WTC11 (cell line): ENCODE measurements around the gene WSB1. TPM values are rescaled to one million over a fixed set of nuclear protein-coding genes. Genes with fewer than 3 reads are reported as not detected.
A peak's percentile ranks its signal among the peaks of the same experiment; 100 is the strongest.

Experiments used
- ATAC-seq: fragments of 200-7000 bp; cut with Tn5 transposase; 2 replicates; pipeline ENCODE4 v1.10.0; 2021; ENCODE audit warnings: mild to moderate bottlenecking, moderate library complexity
- CTCF ChIA-PET: fragments of 300-600 bp; sonication (Branson Sonifier 250); formaldehyde crosslinking; loops from one replicate; lab custom pipeline; 2021; ENCODE audit warnings: antibody characterized with exemption; lab: Charles Lee
- POLR2A ChIA-PET: fragments of 350-600 bp; sonication (Branson Sonifier 250); formaldehyde crosslinking; loops from one replicate; lab custom pipeline; 2021; ENCODE audit warnings: antibody characterized with exemption; lab: Charles Lee
- DNase-seq: peaks from one replicate; pipeline ENCODE4 v3.0.0; 2021; ENCODE audit warnings: low spot score
- H3K27ac Mint-ChIP-seq: 2 replicates; pipeline ENCODE4 v1.8.0; 2021; ENCODE audit warnings: mixed read lengths
- H3K27me3 Mint-ChIP-seq: 2 replicates; pipeline ENCODE4 v1.8.0; 2021; ENCODE audit warnings: low read depth, mild to moderate bottlenecking, moderate library complexity, mixed read lengths
- H3K36me3 Mint-ChIP-seq: 2 replicates; pipeline ENCODE4 v1.8.0; 2021; ENCODE audit warnings: mixed read lengths
- H3K4me1 Mint-ChIP-seq: 2 replicates; pipeline ENCODE4 v1.8.0; 2022; ENCODE audit warnings: mixed read lengths
- H3K4me3 Mint-ChIP-seq: 2 replicates; pipeline ENCODE4 v1.8.0; 2021; ENCODE audit warnings: mild to moderate bottlenecking, moderate library complexity, mixed read lengths
- H3K9me3 Mint-ChIP-seq: 2 replicates; pipeline ENCODE4 v1.8.0; 2021; ENCODE audit warnings: mixed read lengths
- CREB1 ChIP-seq: sonication (generic); formaldehyde crosslinking; IDR thresholded peaks from 2 replicates; pipeline ENCODE4 v1.8.0; 2023; ENCODE audit warnings: mild to moderate bottlenecking, missing genetic modification reagents
- ERG ChIP-seq: fragments of 250-450 bp; sonication (Bioruptor Pico); IDR thresholded peaks from 2 replicates; pipeline ENCODE4 v1.8.0; 2021; ENCODE audit warnings: mild to moderate bottlenecking
- FOXJ3 ChIP-seq: sonication (generic); formaldehyde crosslinking; IDR thresholded peaks from 2 replicates; pipeline ENCODE4 v1.9.0; 2021; ENCODE audit warnings: missing genetic modification reagents, mild to moderate bottlenecking, borderline replicate concordance
- GABPB1 ChIP-seq: sonication (generic); formaldehyde crosslinking; IDR thresholded peaks from 2 replicates; pipeline ENCODE4 v1.8.1; 2023; ENCODE audit warnings: mild to moderate bottlenecking, missing genetic modification reagents
- GTF2I ChIP-seq: fragments of 250-450 bp; sonication (Bioruptor Pico); conservative IDR thresholded peaks from 2 replicates; pipeline ENCODE4 v1.4.0; 2021; ENCODE audit warnings: mild to moderate bottlenecking
- MXD4 ChIP-seq: fragments of 250-450 bp; sonication (Bioruptor Pico); IDR thresholded peaks from 2 replicates; pipeline ENCODE4 v1.8.0; 2021; ENCODE audit warnings: mild to moderate bottlenecking, moderate library complexity, borderline replicate concordance
- NFE2L1 ChIP-seq: sonication (generic); formaldehyde crosslinking; IDR thresholded peaks from 2 replicates; pipeline ENCODE4 v1.8.1; 2023; ENCODE audit warnings: missing genetic modification reagents
- NFYB ChIP-seq: sonication (generic); formaldehyde crosslinking; conservative IDR thresholded peaks from 2 replicates; pipeline ENCODE4 v1.8.0; 2022; ENCODE audit warnings: low read depth, missing genetic modification reagents
- NR3C1 ChIP-seq: sonication (generic); formaldehyde crosslinking; conservative IDR thresholded peaks from 2 replicates; pipeline ENCODE4 v1.8.1; 2023; ENCODE audit warnings: low read depth, mild to moderate bottlenecking, missing genetic modification reagents
- PRRX2 ChIP-seq: fragments of 250-450 bp; sonication (Bioruptor Pico); IDR thresholded peaks from 2 replicates; pipeline ENCODE4 v1.8.0; 2021; ENCODE audit warnings: mild to moderate bottlenecking
- TEAD1 ChIP-seq: sonication (generic); formaldehyde crosslinking; IDR thresholded peaks from 2 replicates; pipeline ENCODE4 v1.8.0; 2022; ENCODE audit warnings: mild to moderate bottlenecking, missing genetic modification reagents
- USF2 ChIP-seq: sonication (generic); formaldehyde crosslinking; IDR thresholded peaks from 2 replicates; pipeline ENCODE4 v1.8.1; 2023; ENCODE audit warnings: mild to moderate bottlenecking, missing genetic modification reagents, moderate library complexity
- ZNF121 ChIP-seq: sonication (generic); formaldehyde crosslinking; IDR thresholded peaks from 2 replicates; pipeline ENCODE4 v1.8.0; 2023; ENCODE audit warnings: missing genetic modification reagents
- ZNF219 ChIP-seq: sonication (generic); formaldehyde crosslinking; IDR thresholded peaks from 2 replicates; pipeline ENCODE4 v1.8.0; 2023; ENCODE audit warnings: missing genetic modification reagents, mild to moderate bottlenecking, borderline replicate concordance
- ZNF232 ChIP-seq: sonication (generic); formaldehyde crosslinking; IDR thresholded peaks from 2 replicates; pipeline ENCODE4 v1.8.0; 2022; ENCODE audit warnings: mild to moderate bottlenecking, missing genetic modification reagents
- ZNF423 ChIP-seq: fragments of 250-450 bp; sonication (Bioruptor Pico); IDR thresholded peaks from 2 replicates; pipeline ENCODE4 v2.1.2; 2022; ENCODE audit warnings: mild to moderate bottlenecking, moderate library complexity
- ZSCAN18 ChIP-seq: fragments of 250-450 bp; sonication (Bioruptor Pico); IDR thresholded peaks from 2 replicates; pipeline ENCODE4 v2.1.2; 2022; ENCODE audit warnings: mild to moderate bottlenecking, moderate library complexity
- total RNA-seq: library from RNA; stranded (reverse); gene quantifications from 3 replicates; pipeline ENCODE4 v1.2.3, GENCODE V29; 2021
- TF ChIP-seq, protein P1 (sequence below): fragments of 200-600 bp; IDR thresholded peaks from 2 replicates; pipeline ENCODE4 v1.8.0; 2022; ENCODE audit warnings: antibody characterized with exemption
- TF ChIP-seq, protein P2 (sequence below): sonication (generic); formaldehyde crosslinking; IDR thresholded peaks from 2 replicates; pipeline ENCODE4 v1.8.0; 2023; ENCODE audit warnings: missing genetic modification reagents
- TF ChIP-seq, protein P3 (sequence below): sonication (generic); formaldehyde crosslinking; IDR thresholded peaks from 2 replicates; pipeline ENCODE4 v1.8.1; 2022; ENCODE audit warnings: missing genetic modification reagents, borderline replicate concordance
- TF ChIP-seq, protein P4 (sequence below): sonication (generic); formaldehyde crosslinking; conservative IDR thresholded peaks from 2 replicates; pipeline ENCODE4 v1.8.1; 2023; ENCODE audit warnings: mild to moderate bottlenecking, low read depth, missing genetic modification reagents, moderate library complexity

The WSB1 gene
- total RNA-seq, 1 experiment from 2014 or later = 167 TPM

GRCh38 chr17:27353033-27353460 is 59.1 kb downstream of the WSB1 start:
- ATAC-seq = no peak
- CTCF ChIA-PET = interaction anchor here (0.6 to 1.3 kb wide), 3 partner anchors 20 to 253 kb away, joined by 3 to 4 read pairs (median 3); no protein-coding TSS in a partner anchor
- H3K9me3 Mint-ChIP-seq = no peaks in the 10 kb centered on the region
- TF ChIP-seq ZNF121 (CRISPR knock-in tag) (peak; percentile 85; the same call in 1 of the 2 replicates), USF2 (CRISPR knock-in tag) (no peak), GTF2I (CRISPR knock-in tag) (peak; percentile 88)
- TF ChIP-seq, all 79 proteins: peak for 2
- POLR2A ChIA-PET = no interaction called here
- peaks cover 25% of the 10 kb centered on the region for H3K4me1 Mint-ChIP-seq
- H3K4me3 Mint-ChIP-seq = peak overlapping the region; percentile 81
- peaks cover 9% of the 10 kb centered on the region; the same call in 1 of the 2 replicates for H3K27me3 Mint-ChIP-seq
- peaks cover 4% of the 10 kb centered on the region; the same call in 1 of the 2 replicates for H3K36me3 Mint-ChIP-seq
- no peak for DNase-seq
- peak overlapping the region; percentile 62 for H3K27ac Mint-ChIP-seq

DNA sequence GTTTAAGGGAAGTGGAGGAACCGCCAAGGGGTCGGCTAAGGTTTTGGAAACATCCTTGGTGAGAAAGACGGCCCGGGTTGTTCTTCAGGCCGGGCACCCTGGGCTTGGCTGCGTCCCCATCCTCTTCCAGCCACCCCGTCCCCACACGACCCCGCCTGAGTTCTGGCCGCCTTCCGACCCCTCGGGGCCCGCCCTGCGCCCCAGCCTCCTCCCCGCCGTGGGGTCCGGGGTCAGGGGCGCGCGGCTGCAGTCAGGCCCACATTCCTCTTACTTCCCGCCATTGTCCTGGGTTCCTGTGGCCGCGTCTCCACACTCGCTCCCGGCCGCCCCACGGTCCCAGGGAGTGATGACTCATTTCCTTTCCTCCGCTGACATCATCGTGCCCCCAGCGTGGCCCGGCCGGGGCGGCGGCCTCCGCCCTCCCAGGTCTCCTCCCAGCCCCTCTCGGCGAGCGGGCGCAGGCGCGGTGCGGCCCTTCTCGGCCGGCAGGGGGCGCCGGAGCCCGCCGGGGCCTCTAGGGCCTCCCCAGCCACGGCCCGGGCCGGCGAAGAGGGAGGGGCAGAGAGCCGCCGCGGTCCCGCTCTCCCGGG is 59.6 kb downstream of the WSB1 start:
- ATAC-seq = peak; percentile 62
- Mint-ChIP-seq H3K36me3 (peaks cover 4% of the 10 kb centered on the region; the same call in 1 of the 2 replicates), H3K4me1 (peaks cover 20% of the 10 kb centered on the region), H3K27ac (peak overlapping the region; percentile 88), H3K9me3 (no peaks in the 10 kb centered on the region), H3K4me3 (peak overlapping the region; percentile 81), H3K27me3 (peaks cover 9% of the 10 kb centered on the region; the same call in 1 of the 2 replicates)
- POLR2A ChIA-PET = no interaction called here
- CTCF ChIA-PET = interaction anchor here (0.6 to 1.8 kb wide), 19 partner anchors 9 to 301 kb away, joined by 3 to 18 read pairs (median 5); partner anchors contain the start of genes KSR1 and WSB1
- DNase-seq = peak; percentile 85
- no peak for TF ChIP-seq ERG
- TF ChIP-seq ZNF232 (CRISPR knock-in tag) = 0 out of 2 replicates have a peak, but pooled peaks have one; percentile 52
- TF ChIP-seq, protein P1, sequence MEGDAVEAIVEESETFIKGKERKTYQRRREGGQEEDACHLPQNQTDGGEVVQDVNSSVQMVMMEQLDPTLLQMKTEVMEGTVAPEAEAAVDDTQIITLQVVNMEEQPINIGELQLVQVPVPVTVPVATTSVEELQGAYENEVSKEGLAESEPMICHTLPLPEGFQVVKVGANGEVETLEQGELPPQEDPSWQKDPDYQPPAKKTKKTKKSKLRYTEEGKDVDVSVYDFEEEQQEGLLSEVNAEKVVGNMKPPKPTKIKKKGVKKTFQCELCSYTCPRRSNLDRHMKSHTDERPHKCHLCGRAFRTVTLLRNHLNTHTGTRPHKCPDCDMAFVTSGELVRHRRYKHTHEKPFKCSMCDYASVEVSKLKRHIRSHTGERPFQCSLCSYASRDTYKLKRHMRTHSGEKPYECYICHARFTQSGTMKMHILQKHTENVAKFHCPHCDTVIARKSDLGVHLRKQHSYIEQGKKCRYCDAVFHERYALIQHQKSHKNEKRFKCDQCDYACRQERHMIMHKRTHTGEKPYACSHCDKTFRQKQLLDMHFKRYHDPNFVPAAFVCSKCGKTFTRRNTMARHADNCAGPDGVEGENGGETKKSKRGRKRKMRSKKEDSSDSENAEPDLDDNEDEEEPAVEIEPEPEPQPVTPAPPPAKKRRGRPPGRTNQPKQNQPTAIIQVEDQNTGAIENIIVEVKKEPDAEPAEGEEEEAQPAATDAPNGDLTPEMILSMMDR = peak; percentile 89
- TF ChIP-seq ZNF219 (CRISPR knock-in tag) = no peak
- TF ChIP-seq ZSCAN18 (CRISPR knock-in tag) = no peak
- TF ChIP-seq, protein P2, sequence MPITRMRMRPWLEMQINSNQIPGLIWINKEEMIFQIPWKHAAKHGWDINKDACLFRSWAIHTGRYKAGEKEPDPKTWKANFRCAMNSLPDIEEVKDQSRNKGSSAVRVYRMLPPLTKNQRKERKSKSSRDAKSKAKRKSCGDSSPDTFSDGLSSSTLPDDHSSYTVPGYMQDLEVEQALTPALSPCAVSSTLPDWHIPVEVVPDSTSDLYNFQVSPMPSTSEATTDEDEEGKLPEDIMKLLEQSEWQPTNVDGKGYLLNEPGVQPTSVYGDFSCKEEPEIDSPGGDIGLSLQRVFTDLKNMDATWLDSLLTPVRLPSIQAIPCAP (CRISPR knock-in tag) = no peak
- TF ChIP-seq PRRX2 (CRISPR knock-in tag) = no peak
- 0 out of 2 replicates have a peak, but pooled peaks have one; percentile 27 for TF ChIP-seq TEAD1 (CRISPR knock-in tag)
- TF ChIP-seq CREB1 = no peak
- TF ChIP-seq, protein P3, sequence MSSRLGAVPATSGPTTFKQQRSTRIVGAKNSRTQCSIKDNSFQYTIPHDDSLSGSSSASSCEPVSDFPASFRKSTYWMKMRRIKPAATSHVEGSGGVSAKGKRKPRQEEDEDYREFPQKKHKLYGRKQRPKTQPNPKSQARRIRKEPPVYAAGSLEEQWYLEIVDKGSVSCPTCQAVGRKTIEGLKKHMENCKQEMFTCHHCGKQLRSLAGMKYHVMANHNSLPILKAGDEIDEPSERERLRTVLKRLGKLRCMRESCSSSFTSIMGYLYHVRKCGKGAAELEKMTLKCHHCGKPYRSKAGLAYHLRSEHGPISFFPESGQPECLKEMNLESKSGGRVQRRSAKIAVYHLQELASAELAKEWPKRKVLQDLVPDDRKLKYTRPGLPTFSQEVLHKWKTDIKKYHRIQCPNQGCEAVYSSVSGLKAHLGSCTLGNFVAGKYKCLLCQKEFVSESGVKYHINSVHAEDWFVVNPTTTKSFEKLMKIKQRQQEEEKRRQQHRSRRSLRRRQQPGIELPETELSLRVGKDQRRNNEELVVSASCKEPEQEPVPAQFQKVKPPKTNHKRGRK (CRISPR knock-in tag) = no peak
- TF ChIP-seq NR3C1 (CRISPR knock-in tag) = no peak
- no peak for TF ChIP-seq ZNF423 (CRISPR knock-in tag)
- TF ChIP-seq NFE2L1 (CRISPR knock-in tag) = peak; percentile 51; the same call in 1 of the 2 replicates
- peak; percentile 70 for TF ChIP-seq GABPB1 (CRISPR knock-in tag)
- no peak for TF ChIP-seq NFYB
- no peak for TF ChIP-seq FOXJ3
- TF ChIP-seq, protein P4, sequence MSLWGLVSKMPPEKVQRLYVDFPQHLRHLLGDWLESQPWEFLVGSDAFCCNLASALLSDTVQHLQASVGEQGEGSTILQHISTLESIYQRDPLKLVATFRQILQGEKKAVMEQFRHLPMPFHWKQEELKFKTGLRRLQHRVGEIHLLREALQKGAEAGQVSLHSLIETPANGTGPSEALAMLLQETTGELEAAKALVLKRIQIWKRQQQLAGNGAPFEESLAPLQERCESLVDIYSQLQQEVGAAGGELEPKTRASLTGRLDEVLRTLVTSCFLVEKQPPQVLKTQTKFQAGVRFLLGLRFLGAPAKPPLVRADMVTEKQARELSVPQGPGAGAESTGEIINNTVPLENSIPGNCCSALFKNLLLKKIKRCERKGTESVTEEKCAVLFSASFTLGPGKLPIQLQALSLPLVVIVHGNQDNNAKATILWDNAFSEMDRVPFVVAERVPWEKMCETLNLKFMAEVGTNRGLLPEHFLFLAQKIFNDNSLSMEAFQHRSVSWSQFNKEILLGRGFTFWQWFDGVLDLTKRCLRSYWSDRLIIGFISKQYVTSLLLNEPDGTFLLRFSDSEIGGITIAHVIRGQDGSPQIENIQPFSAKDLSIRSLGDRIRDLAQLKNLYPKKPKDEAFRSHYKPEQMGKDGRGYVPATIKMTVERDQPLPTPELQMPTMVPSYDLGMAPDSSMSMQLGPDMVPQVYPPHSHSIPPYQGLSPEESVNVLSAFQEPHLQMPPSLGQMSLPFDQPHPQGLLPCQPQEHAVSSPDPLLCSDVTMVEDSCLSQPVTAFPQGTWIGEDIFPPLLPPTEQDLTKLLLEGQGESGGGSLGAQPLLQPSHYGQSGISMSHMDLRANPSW (CRISPR knock-in tag) = no peak
- TF ChIP-seq ZNF121 (CRISPR knock-in tag) = no peak
- no peak for TF ChIP-seq MXD4 (CRISPR knock-in tag)
